Naive B cell (primary cell): Measurements from ENCODE around the gene ARHGAP23. TPM values are rescaled to one million over a fixed set of nuclear protein-coding genes. Genes with fewer than 3 reads are reported as not detected.

Source experiments
- ATAC-seq, 2 donors: fragments of 150-1000 bp; cut with Tn5 transposase; 2 replicates each; pipeline ENCODE4 v1.10.0; 2021; ENCODE audit warnings: low read depth in 2 of 2, mild to moderate bottlenecking in 2 of 2, moderate library complexity in 2 of 2
- DNase-seq: peaks from one replicate; pipeline ENCODE4 v3.0.0; 2022
- H3K27ac Mint-ChIP-seq, 6 donors: one replicate each; pipeline ENCODE4 v1.8.0; 2020 to 2022; ENCODE audit warnings: mild to moderate bottlenecking in 6 of 6, mixed read lengths in 6 of 6, moderate library complexity in 5 of 6, inconsistent platforms in 2 of 6
- H3K27me3 Mint-ChIP-seq, 3 donors: one replicate each; pipeline ENCODE4 v1.8.0; 2021 to 2022; ENCODE audit warnings: mixed read lengths in 3 of 3, mild to moderate bottlenecking in 1 of 3
- H3K36me3 Mint-ChIP-seq, 2 donors: one replicate each; pipeline ENCODE4 v1.8.0; 2020 to 2022; ENCODE audit warnings: mixed read lengths in 2 of 2, inconsistent platforms in 1 of 2, mild to moderate bottlenecking in 1 of 2
- H3K4me1 Mint-ChIP-seq, 3 donors: one replicate each; pipeline ENCODE4 v1.8.0; 2020 to 2022; ENCODE audit warnings: mixed read lengths in 3 of 3, inconsistent platforms in 1 of 3, mild to moderate bottlenecking in 1 of 3, moderate library complexity in 1 of 3
- H3K4me3 Mint-ChIP-seq, 8 donors: one replicate each; pipeline ENCODE4 v1.8.0; 2020 to 2022; ENCODE audit warnings: mild to moderate bottlenecking in 8 of 8, mixed read lengths in 8 of 8, moderate library complexity in 8 of 8, inconsistent platforms in 2 of 8
- H3K9me3 Mint-ChIP-seq, 7 donors: one replicate each; pipeline ENCODE4 v1.8.0; 2020 to 2022; ENCODE audit warnings: mixed read lengths in 7 of 7, mild to moderate bottlenecking in 5 of 7, inconsistent platforms in 2 of 7, moderate library complexity in 1 of 7
- polyA plus RNA-seq, 6 donors: library from polyadenylated mRNA; unstranded; fragments of 300-500 nt; fragmentation: Illumina TruSeq; gene quantifications; one replicate each; pipeline ENCODE4 v1.2.3, GENCODE V29; 2021; ENCODE audit warnings: low read depth in 6 of 6

Gene ARHGAP23
- not detected for polyA plus RNA-seq

GRCh38 chr17:38428112-38428642 is at the start of gene ARHGAP23:
TSS of gene ARHGAP23 (plus strand) at chr17:38428464. CDS start at chr17:38428486, 22 bp downstream.
- ATAC-seq (peak; percentile 52 to 63), DNase-seq (peak; percentile 29)
- Mint-ChIP-seq H3K27me3 (peaks cover 25 to 36% (median 33%) of the 10 kb centered on the region in 3 donors), H3K4me1 (peaks cover 21 to 32% (median 26%) of the 10 kb centered on the region in 3 donors), H3K4me3 (peak within 1 kb of the TSS; percentile 70 to 88 (median 84)), H3K27ac (peak within 1 kb of the TSS; percentile 47 to 89 (median 62)), H3K36me3 (no peaks in the 10 kb centered on the region), H3K9me3 (no peaks in the 10 kb centered on the region)

- no peak overlapping the region for H3K27ac Mint-ChIP-seq
- peaks cover 13 to 17% (median 13%) of the 10 kb centered on the region in 3 donors for H3K4me1 Mint-ChIP-seq
- H3K27me3 Mint-ChIP-seq = no peaks in the 10 kb centered on the region
- peaks cover 0 to 4% of the 10 kb centered on the region in 2 donors for H3K36me3 Mint-ChIP-seq
- H3K9me3 Mint-ChIP-seq = no peaks in the 10 kb centered on the region
- H3K4me3 Mint-ChIP-seq = no peak overlapping the region
- ATAC-seq (no peak), DNase-seq (no peak)
These were observed 48.8 kb upstream of the ARHGAP23 start for GRCh38 chr17:38379448-38379847.

- peak overlapping the region in 1 of 6 donors; percentile 66 for H3K27ac Mint-ChIP-seq
- H3K36me3 Mint-ChIP-seq = peaks cover 8 to 40% of the 10 kb centered on the region in 2 donors
- no peaks in the 10 kb centered on the region for H3K9me3 Mint-ChIP-seq
- peaks cover 0 to 6% (median 0%) of the 10 kb centered on the region in 3 donors for H3K4me1 Mint-ChIP-seq
- ATAC-seq (no peak), DNase-seq (no peak)
- H3K27me3 Mint-ChIP-seq = no peaks in the 10 kb centered on the region
- no peak overlapping the region for H3K4me3 Mint-ChIP-seq
These were observed 33.2 kb upstream of the ARHGAP23 start for GRCh38 chr17:38395090-38395489.

GRCh38 chr17:38397227-38397626 is 31.0 kb upstream of the ARHGAP23 start:
- ATAC-seq = no peak
- peaks cover 14 to 42% of the 10 kb centered on the region in 2 donors for H3K36me3 Mint-ChIP-seq

GRCh38 chr17:38400286-38400685 is 28.0 kb upstream of the ARHGAP23 start:
- Mint-ChIP-seq H3K4me1 (peaks cover 0 to 6% (median 0%) of the 10 kb centered on the region in 3 donors), H3K27me3 (no peaks in the 10 kb centered on the region), H3K4me3 (no peak overlapping the region), H3K36me3 (peaks cover 14 to 38% of the 10 kb centered on the region in 2 donors), H3K27ac (no peak overlapping the region), H3K9me3 (no peaks in the 10 kb centered on the region)
- DNase-seq = no peak
- ATAC-seq = no peak

More at GRCh38 chr17:38397227-38397626, 31.0 kb upstream of the ARHGAP23 start:
- Mint-ChIP-seq H3K4me3 (no peak overlapping the region), H3K27me3 (no peaks in the 10 kb centered on the region), H3K9me3 (no peaks in the 10 kb centered on the region), H3K27ac (no peak overlapping the region), H3K4me1 (peaks cover 0 to 6% (median 0%) of the 10 kb centered on the region in 3 donors)
- no peak for DNase-seq

GRCh38 chr17:38401459-38401858 is 26.8 kb upstream of the ARHGAP23 start:
- H3K36me3 Mint-ChIP-seq = peaks cover 14 to 27% of the 10 kb centered on the region in 2 donors
- no peak overlapping the region for H3K4me3 Mint-ChIP-seq
- no peak overlapping the region for H3K27ac Mint-ChIP-seq
- ATAC-seq = no peak
- H3K9me3 Mint-ChIP-seq = no peaks in the 10 kb centered on the region
- no peak for DNase-seq
- H3K4me1 Mint-ChIP-seq = peaks cover 0 to 6% (median 0%) of the 10 kb centered on the region in 3 donors
- H3K27me3 Mint-ChIP-seq = no peaks in the 10 kb centered on the region

GRCh38 chr17:38402897-38403296 is 25.4 kb upstream of the ARHGAP23 start:
- Mint-ChIP-seq H3K27me3 (no peaks in the 10 kb centered on the region), H3K27ac (peak overlapping the region in 2 of 6 donors; percentile 16 to 76), H3K9me3 (no peaks in the 10 kb centered on the region), H3K36me3 (peaks cover 6 to 12% of the 10 kb centered on the region in 2 donors), H3K4me3 (no peak overlapping the region), H3K4me1 (peaks cover 0 to under 1% (median 0%) of the 10 kb centered on the region in 3 donors)
- DNase-seq (no peak), ATAC-seq (no peak)

GRCh38 chr17:38403491-38403890 is 24.8 kb upstream of the ARHGAP23 start:
- no peak for ATAC-seq
- Mint-ChIP-seq H3K4me1 (no peaks in the 10 kb centered on the region), H3K27me3 (no peaks in the 10 kb centered on the region), H3K9me3 (no peaks in the 10 kb centered on the region), H3K36me3 (peaks cover 6 to 11% of the 10 kb centered on the region in 2 donors), H3K27ac (no peak overlapping the region), H3K4me3 (no peak overlapping the region)
- DNase-seq = no peak

- Mint-ChIP-seq H3K36me3 (peaks cover 6 to 9% of the 10 kb centered on the region in 2 donors), H3K4me3 (no peak overlapping the region), H3K4me1 (no peaks in the 10 kb centered on the region), H3K27ac (peak overlapping the region in 3 of 6 donors; percentile 7 to 49 (median 36)), H3K27me3 (no peaks in the 10 kb centered on the region), H3K9me3 (no peaks in the 10 kb centered on the region)
- DNase-seq = no peak
- no peak for ATAC-seq
These were observed 23.9 kb upstream of the ARHGAP23 start for GRCh38 chr17:38404174-38404943.

GRCh38 chr17:38405654-38406053 is 22.6 kb upstream of the ARHGAP23 start:
- Mint-ChIP-seq H3K4me1 (no peaks in the 10 kb centered on the region), H3K27ac (no peak overlapping the region), H3K9me3 (no peaks in the 10 kb centered on the region), H3K27me3 (peaks cover 0 to 7% (median 6%) of the 10 kb centered on the region in 3 donors), H3K4me3 (peak overlapping the region in 1 of 8 donors; percentile 60), H3K36me3 (peaks cover 0 to under 1% of the 10 kb centered on the region in 2 donors)
- ATAC-seq (no peak), DNase-seq (no peak)

GRCh38 chr17:38410201-38410600 is 18.1 kb upstream of the ARHGAP23 start:
- H3K9me3 Mint-ChIP-seq = no peaks in the 10 kb centered on the region
- H3K4me1 Mint-ChIP-seq = no peaks in the 10 kb centered on the region
- no peak for DNase-seq
- no peaks in the 10 kb centered on the region for H3K36me3 Mint-ChIP-seq
- no peak for ATAC-seq
- H3K27me3 Mint-ChIP-seq = peaks cover 6 to 17% (median 9%) of the 10 kb centered on the region in 3 donors
- H3K4me3 Mint-ChIP-seq = peak overlapping the region in 1 of 8 donors; percentile 22
- no peak overlapping the region for H3K27ac Mint-ChIP-seq

GRCh38 chr17:38415250-38416194 is 12.7 kb upstream of the ARHGAP23 start:
- Mint-ChIP-seq H3K36me3 (peaks cover 0 to 5% of the 10 kb centered on the region in 2 donors), H3K27ac (peak overlapping the region in 1 of 6 donors; percentile 47), H3K27me3 (peaks cover 25 to 53% (median 39%) of the 10 kb centered on the region in 3 donors), H3K4me3 (no peak overlapping the region), H3K9me3 (no peaks in the 10 kb centered on the region), H3K4me1 (peaks cover 6 to 7% (median 6%) of the 10 kb centered on the region in 3 donors)
- ATAC-seq = no peak
- DNase-seq = no peak

- H3K4me1 Mint-ChIP-seq = peaks cover 6 to 7% (median 6%) of the 10 kb centered on the region in 3 donors
- no peak overlapping the region for H3K27ac Mint-ChIP-seq
- ATAC-seq = no peak
- peaks cover 0 to 5% of the 10 kb centered on the region in 2 donors for H3K36me3 Mint-ChIP-seq
- H3K27me3 Mint-ChIP-seq = peaks cover 34 to 57% (median 51%) of the 10 kb centered on the region in 3 donors
- H3K9me3 Mint-ChIP-seq = no peaks in the 10 kb centered on the region
- H3K4me3 Mint-ChIP-seq = no peak overlapping the region
- no peak for DNase-seq
These were observed 11.4 kb upstream of the ARHGAP23 start for GRCh38 chr17:38416840-38417209.
